Osteoblast (primary cell): ENCODE results near the gene CWC25. TPM values are rescaled to one million over a fixed set of nuclear protein-coding genes. Genes with fewer than 3 reads are reported as not detected.

ENCODE experiments used
- DNase-seq: peaks from one replicate; pipeline ENCODE4 v3.0.0; 2011; ENCODE audit warnings: low spot score, mixed read lengths; ENCODE audit not compliant: insufficient read length; ENCODE audit errors: missing footprints
- H2AFZ ChIP-seq: 2 replicates; pipeline ENCODE4 v1.6.0; 2011; ENCODE audit warnings: mild to moderate bottlenecking, low read length
- H3K27ac ChIP-seq: 2 replicates; pipeline ENCODE4 v1.5.1; 2011; ENCODE audit warnings: mild to moderate bottlenecking, low read depth, low read length, moderate library complexity
- H3K27me3 ChIP-seq: 2 replicates; pipeline ENCODE4 v1.6.0; 2012; ENCODE audit warnings: mild to moderate bottlenecking, control low read depth, inconsistent platforms, low read length, moderate library complexity; ENCODE audit not compliant: insufficient read depth
- H3K36me3 ChIP-seq: 2 replicates; pipeline ENCODE4 v1.5.1; 2011; ENCODE audit warnings: mild to moderate bottlenecking, low read length, control low read depth, moderate library complexity; ENCODE audit not compliant: insufficient read depth
- H3K4me1 ChIP-seq: 2 replicates; pipeline ENCODE4 v1.5.1; 2011; ENCODE audit warnings: mild to moderate bottlenecking, low read length, control low read depth, moderate library complexity; ENCODE audit not compliant: insufficient read depth
- H3K4me2 ChIP-seq: 2 replicates; pipeline ENCODE4 v1.6.0; 2011; ENCODE audit warnings: mild to moderate bottlenecking, low read length; ENCODE audit not compliant: insufficient read depth
- H3K4me3 ChIP-seq: fragments of 200-600 bp; sonication (generic); 3 replicates; pipeline ENCODE4 v1.5.1; 2012; ENCODE audit warnings: mild to moderate bottlenecking, low read length, inconsistent platforms; ENCODE audit not compliant: insufficient read depth
- H3K79me2 ChIP-seq: 2 replicates; pipeline ENCODE4 v1.6.0; 2012; ENCODE audit warnings: mild to moderate bottlenecking, low read length, control low read depth, inconsistent platforms; ENCODE audit not compliant: insufficient read depth
- H3K9me3 ChIP-seq: 2 replicates; pipeline ENCODE4 v1.5.1; 2011; ENCODE audit warnings: low read depth, low read length, control low read depth
- H4K20me1 ChIP-seq: 2 replicates; pipeline ENCODE4 v1.6.0; 2012; ENCODE audit warnings: mild to moderate bottlenecking, low read length, control low read depth; ENCODE audit not compliant: insufficient read depth
- total RNA-seq: library from RNA; depleted of rRNA; stranded (reverse); fragments of >200 nt; gene quantifications from 2 replicates; pipeline ENCODE4 v1.2.3, GENCODE V29; 2012
- TF ChIP-seq, protein P1 (sequence below): IDR thresholded peaks from 2 replicates; pipeline ENCODE4 v1.5.1; 2011; ENCODE audit warnings: mild to moderate bottlenecking, low read depth, low read length, moderate library complexity; ENCODE audit errors: extremely low read depth

CWC25 gene
- total RNA-seq, 1 donor: 10.9 TPM

DNA sequence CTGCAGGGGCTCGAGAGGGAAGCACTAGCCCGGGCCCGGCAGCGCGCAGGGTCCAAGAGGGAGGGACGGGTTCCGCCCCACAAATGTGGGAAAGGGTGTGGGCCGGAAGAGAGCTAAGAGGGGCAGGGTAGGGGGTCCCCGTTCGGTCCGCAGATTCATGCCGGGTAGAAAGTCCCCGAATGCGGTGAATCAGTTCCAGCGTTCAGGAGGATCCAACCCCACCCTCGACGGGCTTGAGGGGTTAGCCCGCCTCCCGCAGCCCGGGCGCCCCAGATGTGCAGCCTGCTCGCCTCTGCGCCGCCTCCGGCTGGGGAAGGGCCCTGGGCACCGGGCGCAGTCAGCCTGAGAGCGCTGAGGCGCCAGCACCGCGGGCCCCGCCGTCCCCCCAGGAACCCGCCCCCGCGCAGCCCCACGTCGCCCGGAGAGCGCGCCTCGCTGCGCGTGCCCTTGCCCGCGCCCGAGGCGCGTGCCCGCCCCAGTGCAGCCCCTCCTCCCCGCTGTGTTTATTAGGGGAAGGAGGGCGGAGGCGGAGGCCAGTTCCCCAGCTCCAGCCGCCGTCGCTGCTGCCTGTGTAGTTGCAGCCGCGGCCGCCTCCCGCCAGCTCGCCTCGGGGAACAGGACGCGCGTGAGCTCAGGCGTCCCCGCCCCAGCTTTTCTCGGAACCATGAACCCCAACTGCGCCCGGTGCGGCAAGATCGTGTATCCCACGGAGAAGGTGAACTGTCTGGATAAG is 44.6 kb upstream of the CWC25 start, which contains the start of gene LASP1:
LASP1 (plus strand) TSS at position 533 of the 733 bp plus-strand sequence; CDS start at position 665, 132 bp downstream.
- peaks cover 37% of the 10 kb centered on the region for H4K20me1 ChIP-seq
- DNase-seq: peak; percentile 97
- no peaks in the 10 kb centered on the region for H3K27me3 ChIP-seq
- peak within 1 kb of the TSS; percentile 82 for H3K27ac ChIP-seq
- peaks cover 48% of the 10 kb centered on the region for H3K79me2 ChIP-seq
- peak within 1 kb of the TSS; percentile 94 for H3K4me2 ChIP-seq
- peaks cover 10% of the 10 kb centered on the region for H3K36me3 ChIP-seq
- H2AFZ ChIP-seq: peak within 1 kb of the TSS; percentile 86
- peak within 1 kb of the TSS; percentile 100 for H3K4me3 ChIP-seq
- TF ChIP-seq, protein P1, sequence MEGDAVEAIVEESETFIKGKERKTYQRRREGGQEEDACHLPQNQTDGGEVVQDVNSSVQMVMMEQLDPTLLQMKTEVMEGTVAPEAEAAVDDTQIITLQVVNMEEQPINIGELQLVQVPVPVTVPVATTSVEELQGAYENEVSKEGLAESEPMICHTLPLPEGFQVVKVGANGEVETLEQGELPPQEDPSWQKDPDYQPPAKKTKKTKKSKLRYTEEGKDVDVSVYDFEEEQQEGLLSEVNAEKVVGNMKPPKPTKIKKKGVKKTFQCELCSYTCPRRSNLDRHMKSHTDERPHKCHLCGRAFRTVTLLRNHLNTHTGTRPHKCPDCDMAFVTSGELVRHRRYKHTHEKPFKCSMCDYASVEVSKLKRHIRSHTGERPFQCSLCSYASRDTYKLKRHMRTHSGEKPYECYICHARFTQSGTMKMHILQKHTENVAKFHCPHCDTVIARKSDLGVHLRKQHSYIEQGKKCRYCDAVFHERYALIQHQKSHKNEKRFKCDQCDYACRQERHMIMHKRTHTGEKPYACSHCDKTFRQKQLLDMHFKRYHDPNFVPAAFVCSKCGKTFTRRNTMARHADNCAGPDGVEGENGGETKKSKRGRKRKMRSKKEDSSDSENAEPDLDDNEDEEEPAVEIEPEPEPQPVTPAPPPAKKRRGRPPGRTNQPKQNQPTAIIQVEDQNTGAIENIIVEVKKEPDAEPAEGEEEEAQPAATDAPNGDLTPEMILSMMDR: no peak
- H3K4me1 ChIP-seq: peaks cover 45% of the 10 kb centered on the region
- no peaks in the 10 kb centered on the region for H3K9me3 ChIP-seq

DNA sequence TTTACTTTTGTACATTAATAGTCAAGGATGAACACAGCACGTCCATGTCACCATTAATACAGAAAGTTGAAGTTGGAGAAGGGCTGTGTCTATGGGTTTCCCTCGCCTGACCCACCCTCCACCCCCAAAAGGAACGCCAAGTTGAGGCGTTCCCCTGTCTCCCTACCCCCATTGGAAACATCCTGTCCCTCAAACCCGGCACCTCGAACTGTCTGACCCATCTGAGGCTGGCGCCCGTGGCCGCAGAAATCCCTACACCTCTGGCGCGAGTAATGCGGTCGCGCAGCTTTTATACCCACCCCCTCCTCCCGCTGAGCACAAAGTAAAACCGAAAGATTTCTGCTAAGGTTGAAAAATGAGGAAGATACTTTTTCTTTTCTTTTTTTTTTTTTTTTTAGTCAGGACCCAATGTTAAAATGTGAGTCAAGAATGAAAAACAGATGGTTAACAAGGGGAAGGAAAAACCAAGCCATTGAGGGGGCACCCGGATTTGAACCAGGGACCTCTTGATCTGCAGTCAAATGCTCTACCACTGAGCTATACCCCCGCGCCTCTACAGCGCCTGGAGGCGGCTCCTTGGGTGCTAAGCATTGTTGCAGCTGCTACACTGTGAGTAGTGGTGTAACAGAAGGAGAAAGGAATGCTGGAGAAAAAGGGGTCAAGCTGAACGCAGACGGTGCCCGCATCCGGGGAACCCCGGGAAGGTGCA is 43.9 kb upstream of the CWC25 start:
- DNase-seq: peak; percentile 95
- peaks cover 40% of the 10 kb centered on the region for H3K4me1 ChIP-seq
- H3K79me2 ChIP-seq: peaks cover 41% of the 10 kb centered on the region
- no peaks in the 10 kb centered on the region for H3K27me3 ChIP-seq
- peaks cover 30% of the 10 kb centered on the region for H4K20me1 ChIP-seq
- peak overlapping the region; percentile 86 for H2AFZ ChIP-seq
- no peaks in the 10 kb centered on the region for H3K9me3 ChIP-seq
- TF ChIP-seq, protein P1: peak; percentile 43
- peak overlapping the region; percentile 100 for H3K4me3 ChIP-seq
- peaks cover 10% of the 10 kb centered on the region for H3K36me3 ChIP-seq
- peak overlapping the region; percentile 83 for H3K4me2 ChIP-seq
- H3K27ac ChIP-seq: peak overlapping the region; percentile 82

DNA sequence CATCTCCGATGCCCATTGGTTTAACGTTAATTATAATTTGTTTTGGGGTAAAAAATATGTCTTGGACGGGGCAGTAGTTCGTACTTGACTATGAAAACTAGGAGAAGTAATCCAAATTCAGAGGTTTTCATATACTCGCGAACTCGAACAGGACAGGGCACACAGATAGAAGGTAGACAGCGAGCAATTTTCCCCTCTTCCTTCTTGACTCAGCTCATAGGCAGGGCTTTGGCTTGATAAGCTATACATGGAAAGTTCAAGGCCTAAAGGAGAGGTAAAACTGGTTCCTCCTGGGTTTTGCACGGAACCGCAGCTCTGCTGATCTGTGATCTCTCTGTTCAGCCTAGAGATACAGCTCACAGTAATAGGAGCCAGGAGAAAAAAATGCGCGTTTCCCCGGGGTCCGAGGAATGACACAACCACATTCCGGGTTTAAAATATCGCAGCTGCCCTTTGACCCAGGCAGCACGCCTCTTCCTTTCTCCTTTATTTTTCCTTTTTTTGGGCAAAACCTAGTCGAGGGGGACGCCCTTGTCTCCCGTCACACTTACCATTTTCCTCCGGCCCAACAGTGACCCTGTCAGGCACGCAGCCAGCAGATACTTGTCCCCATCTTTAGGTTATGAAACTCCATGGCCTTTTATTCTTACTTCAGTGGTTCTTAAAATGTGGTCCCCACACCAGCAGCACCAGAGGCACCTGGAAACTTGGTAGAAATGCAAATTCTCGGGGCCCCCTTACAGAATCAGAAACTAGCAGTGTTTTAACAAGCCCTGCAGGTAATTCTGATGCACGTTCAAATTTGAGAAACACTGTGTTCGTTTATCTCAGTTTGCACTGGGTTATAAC is 43.1 kb upstream of the CWC25 start:
- Histone ChIP-seq H3K27ac (peak overlapping the region; percentile 82), H3K27me3 (no peaks in the 10 kb centered on the region), H3K4me3 (peak overlapping the region; percentile 100), H4K20me1 (peaks cover 22% of the 10 kb centered on the region), H3K36me3 (peaks cover 8% of the 10 kb centered on the region), H3K4me2 (peak overlapping the region; percentile 83), H3K4me1 (peaks cover 38% of the 10 kb centered on the region), H2AFZ (peak overlapping the region; percentile 86), H3K79me2 (peaks cover 33% of the 10 kb centered on the region), H3K9me3 (no peaks in the 10 kb centered on the region)
- DNase-seq: peak; percentile 91
- TF ChIP-seq, protein P1: no peak
